ENCODE measurements around the gene OR10Z1. TPM values are rescaled to one million over a fixed set of nuclear protein-coding genes. Genes with fewer than 3 reads are reported as not detected.

Gene OR10Z1, protein sequence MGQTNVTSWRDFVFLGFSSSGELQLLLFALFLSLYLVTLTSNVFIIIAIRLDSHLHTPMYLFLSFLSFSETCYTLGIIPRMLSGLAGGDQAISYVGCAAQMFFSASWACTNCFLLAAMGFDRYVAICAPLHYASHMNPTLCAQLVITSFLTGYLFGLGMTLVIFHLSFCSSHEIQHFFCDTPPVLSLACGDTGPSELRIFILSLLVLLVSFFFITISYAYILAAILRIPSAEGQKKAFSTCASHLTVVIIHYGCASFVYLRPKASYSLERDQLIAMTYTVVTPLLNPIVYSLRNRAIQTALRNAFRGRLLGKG
- polyA plus RNA-seq (2011; rRNA removed): not detected in 2 replicates
- not detected in 2 replicates for polyA plus RNA-seq (2012; cell fraction: cytosol; rRNA removed)
- not detected in 2 replicates for polyA plus RNA-seq (2012; cell fraction: nucleus; rRNA removed)
- not detected in 3 replicates for polyA plus RNA-seq (2017; fragmentation: RNase III; extraction: RNeasy Plus Mini Kit Qiagen cat#74134 plus additional on column Dnase treatment)
- not detected in 2 replicates for polyA minus RNA-seq (2011; rRNA and poly(A)+ RNA removed)

DNA sequence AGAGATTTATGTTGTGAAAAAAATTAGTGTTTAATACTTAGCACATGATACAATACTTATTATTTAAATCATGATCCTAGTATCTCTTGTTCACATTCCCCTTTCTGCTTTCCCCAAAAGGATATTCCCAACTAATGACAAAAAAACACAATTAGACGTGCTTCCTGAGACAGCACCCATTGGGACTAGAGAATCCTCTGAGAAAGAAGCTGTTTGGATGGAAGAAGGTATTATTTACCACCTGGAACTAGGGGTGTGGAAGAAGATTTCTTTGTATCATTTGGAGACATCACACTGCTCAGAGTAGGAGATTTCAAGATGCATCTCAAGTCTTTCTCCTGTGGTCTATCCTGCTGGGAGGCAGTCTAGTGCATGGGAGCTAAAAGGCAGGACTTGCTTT lies at the start of gene OR10Z1:
TSS of gene OR10Z1 (plus strand) at position 301 of the 400 bp plus-strand sequence. CDS start 1,171 bp downstream, outside the sequence.
- no peak within 1 kb of the TSS for H3K4me3 ChIP-seq
- H3K4me1 ChIP-seq: no peaks in the 10 kb centered on the region
- DNase-seq (ENCODE audit: low read depth in 1 of 2, low spot score in 1 of 2) (no peak), ATAC-seq (no peak), FAIRE-seq (no peak)
- H3K27ac ChIP-seq: no peak within 1 kb of the TSS
- H3K4me2 ChIP-seq: no peak within 1 kb of the TSS
- 0% methylated on average over 1 of the region's 1 CpG for WGBS (ENCODE audit: missing lambda C conversion rate)
- no peaks in the 10 kb centered on the region for H3K9me3 ChIP-seq
- ChIA-PET CTCF (no interaction called here), POLR2A (no interaction called here)
- no peak for TF ChIP-seq CBX2 (IDR thresholded peaks at IDR 0.05; ENCODE audit: borderline replicate concordance, low read depth)
- TF ChIP-seq HOXA7 (CRISPR knock-in tag; IDR thresholded peaks at IDR 0.05): no peak
- no peak for TF ChIP-seq JUN (IDR thresholded peaks at IDR 0.05)
- no peak for TF ChIP-seq MYC (IDR thresholded peaks at IDR 0.05; ENCODE audit: borderline replicate concordance, low read length)
- no peak for TF ChIP-seq POLR2A (IDR thresholded peaks at IDR 0.05; ENCODE audit: low read length)
- TF ChIP-seq NFE2L2 (conservative IDR thresholded peaks at IDR 0.05; ENCODE audit: low read length): no peak
- no peak for TF ChIP-seq FOXS1 (CRISPR knock-in tag; IDR thresholded peaks at IDR 0.05)
- TF ChIP-seq HOXB13 (CRISPR knock-in tag; IDR thresholded peaks at IDR 0.05; ENCODE audit: low read depth): no peak
- TF ChIP-seq EHF (CRISPR knock-in tag; IDR thresholded peaks at IDR 0.05): no peak
- TF ChIP-seq SREBF2 (IDR thresholded peaks at IDR 0.05): no peak
- TF ChIP-seq CHD4 (IDR thresholded peaks at IDR 0.05; ENCODE audit: borderline replicate concordance): no peak
- no peak for TF ChIP-seq HOXB5 (CRISPR knock-in tag; IDR thresholded peaks at IDR 0.05)
- TF ChIP-seq, protein P1, sequence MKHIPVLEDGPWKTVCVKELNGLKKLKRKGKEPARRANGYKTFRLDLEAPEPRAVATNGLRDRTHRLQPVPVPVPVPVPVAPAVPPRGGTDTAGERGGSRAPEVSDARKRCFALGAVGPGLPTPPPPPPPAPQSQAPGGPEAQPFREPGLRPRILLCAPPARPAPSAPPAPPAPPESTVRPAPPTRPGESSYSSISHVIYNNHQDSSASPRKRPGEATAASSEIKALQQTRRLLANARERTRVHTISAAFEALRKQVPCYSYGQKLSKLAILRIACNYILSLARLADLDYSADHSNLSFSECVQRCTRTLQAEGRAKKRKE (CRISPR knock-in tag; IDR thresholded peaks at IDR 0.05; ENCODE audit: low read depth): no peak
- TF ChIP-seq, protein P2, sequence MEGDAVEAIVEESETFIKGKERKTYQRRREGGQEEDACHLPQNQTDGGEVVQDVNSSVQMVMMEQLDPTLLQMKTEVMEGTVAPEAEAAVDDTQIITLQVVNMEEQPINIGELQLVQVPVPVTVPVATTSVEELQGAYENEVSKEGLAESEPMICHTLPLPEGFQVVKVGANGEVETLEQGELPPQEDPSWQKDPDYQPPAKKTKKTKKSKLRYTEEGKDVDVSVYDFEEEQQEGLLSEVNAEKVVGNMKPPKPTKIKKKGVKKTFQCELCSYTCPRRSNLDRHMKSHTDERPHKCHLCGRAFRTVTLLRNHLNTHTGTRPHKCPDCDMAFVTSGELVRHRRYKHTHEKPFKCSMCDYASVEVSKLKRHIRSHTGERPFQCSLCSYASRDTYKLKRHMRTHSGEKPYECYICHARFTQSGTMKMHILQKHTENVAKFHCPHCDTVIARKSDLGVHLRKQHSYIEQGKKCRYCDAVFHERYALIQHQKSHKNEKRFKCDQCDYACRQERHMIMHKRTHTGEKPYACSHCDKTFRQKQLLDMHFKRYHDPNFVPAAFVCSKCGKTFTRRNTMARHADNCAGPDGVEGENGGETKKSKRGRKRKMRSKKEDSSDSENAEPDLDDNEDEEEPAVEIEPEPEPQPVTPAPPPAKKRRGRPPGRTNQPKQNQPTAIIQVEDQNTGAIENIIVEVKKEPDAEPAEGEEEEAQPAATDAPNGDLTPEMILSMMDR (IDR thresholded peaks at IDR 0.05): no peak

DNA sequence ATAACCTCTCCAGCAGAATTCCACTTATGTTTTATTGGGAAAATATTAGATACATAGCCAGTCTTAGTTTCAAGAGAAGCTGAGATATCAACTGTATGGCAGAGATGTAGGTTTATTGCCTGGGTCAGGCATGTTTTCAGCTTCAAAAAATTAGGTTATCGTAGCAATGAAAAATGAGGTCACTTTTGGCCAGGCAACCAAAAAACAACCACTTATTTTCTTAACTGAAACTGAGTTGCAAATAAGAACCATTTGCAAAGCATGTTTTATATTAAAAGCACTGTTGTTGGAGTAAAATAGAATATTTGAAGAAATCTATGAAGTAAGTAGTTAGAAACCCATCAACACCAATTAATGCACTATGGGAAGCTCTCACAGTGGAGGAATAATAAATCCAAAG lies 45.4 kb upstream of the OR10Z1 start:
- POLR2A ChIA-PET: no interaction called here
- Histone ChIP-seq H3K9me3 (no peaks in the 10 kb centered on the region), H3K4me2 (no peak overlapping the region), H3K27ac (no peak overlapping the region), H3K4me3 (no peak overlapping the region), H3K4me1 (no peaks in the 10 kb centered on the region)
- CTCF ChIA-PET: no interaction called here
- TF ChIP-seq MAFK (IDR thresholded peaks at IDR 0.05; ENCODE audit: partially characterized antibody) (no peak), TFCP2L1 (CRISPR knock-in tag; IDR thresholded peaks at IDR 0.05) (no peak)
- ATAC-seq (no peak), FAIRE-seq (no peak), DNase-seq (ENCODE audit: low read depth in 1 of 2, low spot score in 1 of 2) (no peak)
- 0% methylated on average over 1 of the region's 1 CpG for WGBS (ENCODE audit: missing lambda C conversion rate)

DNA sequence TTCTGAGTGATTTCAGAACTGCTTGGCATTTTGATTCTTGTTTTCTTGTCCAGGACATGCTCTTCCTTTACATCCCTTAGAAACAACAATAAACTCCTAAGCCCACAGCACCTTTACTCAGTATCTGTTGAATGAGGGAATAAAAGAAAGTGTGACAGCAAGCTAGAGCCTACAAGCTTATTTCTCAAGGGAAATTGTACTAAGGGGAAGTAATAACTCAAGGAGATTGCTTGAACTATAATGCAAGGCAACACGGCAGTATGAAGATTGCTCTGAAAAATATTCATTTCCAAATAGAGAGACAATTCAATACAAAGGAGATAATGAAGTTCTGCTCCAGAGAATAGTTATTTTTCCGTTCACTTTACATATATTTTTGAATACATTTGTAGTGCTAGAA lies 41.2 kb upstream of the OR10Z1 start:
- ChIA-PET CTCF (no interaction called here), POLR2A (no interaction called here)
- ATAC-seq (no peak), DNase-seq (ENCODE audit: low read depth in 1 of 2, low spot score in 1 of 2) (no peak), FAIRE-seq (no peak)
- Histone ChIP-seq H3K27ac (no peak overlapping the region), H3K4me1 (no peaks in the 10 kb centered on the region), H3K9me3 (no peaks in the 10 kb centered on the region), H3K4me3 (no peak overlapping the region), H3K4me2 (no peak overlapping the region)
- 3% methylated on average over 2 of the region's 2 CpGs for WGBS (ENCODE audit: missing lambda C conversion rate)
- TF ChIP-seq HOXB5 (CRISPR knock-in tag; IDR thresholded peaks at IDR 0.05) (no peak), RCOR1 (IDR thresholded peaks at IDR 0.05; ENCODE audit: low read depth, low read length) (no peak), CHD2 (IDR thresholded peaks at IDR 0.05; ENCODE audit: low read length, partially characterized antibody) (no peak), NPAS2 (CRISPR knock-in tag; IDR thresholded peaks at IDR 0.05; ENCODE audit: borderline replicate concordance) (no peak), MAZ (IDR thresholded peaks at IDR 0.05; ENCODE audit: borderline replicate concordance, low read depth, low read length) (no peak), CHD4 (IDR thresholded peaks at IDR 0.05; ENCODE audit: borderline replicate concordance) (no peak), CBX8 (IDR thresholded peaks at IDR 0.05) (no peak), JUNB (IDR thresholded peaks at IDR 0.05) (no peak), SREBF2 (IDR thresholded peaks at IDR 0.05) (no peak), RAD21 (conservative IDR thresholded peaks at IDR 0.05 in 1 of 2, IDR thresholded peaks at IDR 0.05 in 1 of 2) (no peak), GATA3 (IDR thresholded peaks at IDR 0.05; ENCODE audit: borderline replicate concordance) (no peak)
- TF ChIP-seq, protein P3, sequence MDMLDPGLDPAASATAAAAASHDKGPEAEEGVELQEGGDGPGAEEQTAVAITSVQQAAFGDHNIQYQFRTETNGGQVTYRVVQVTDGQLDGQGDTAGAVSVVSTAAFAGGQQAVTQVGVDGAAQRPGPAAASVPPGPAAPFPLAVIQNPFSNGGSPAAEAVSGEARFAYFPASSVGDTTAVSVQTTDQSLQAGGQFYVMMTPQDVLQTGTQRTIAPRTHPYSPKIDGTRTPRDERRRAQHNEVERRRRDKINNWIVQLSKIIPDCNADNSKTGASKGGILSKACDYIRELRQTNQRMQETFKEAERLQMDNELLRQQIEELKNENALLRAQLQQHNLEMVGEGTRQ (IDR thresholded peaks at IDR 0.05): no peak
- TF ChIP-seq, protein P4, sequence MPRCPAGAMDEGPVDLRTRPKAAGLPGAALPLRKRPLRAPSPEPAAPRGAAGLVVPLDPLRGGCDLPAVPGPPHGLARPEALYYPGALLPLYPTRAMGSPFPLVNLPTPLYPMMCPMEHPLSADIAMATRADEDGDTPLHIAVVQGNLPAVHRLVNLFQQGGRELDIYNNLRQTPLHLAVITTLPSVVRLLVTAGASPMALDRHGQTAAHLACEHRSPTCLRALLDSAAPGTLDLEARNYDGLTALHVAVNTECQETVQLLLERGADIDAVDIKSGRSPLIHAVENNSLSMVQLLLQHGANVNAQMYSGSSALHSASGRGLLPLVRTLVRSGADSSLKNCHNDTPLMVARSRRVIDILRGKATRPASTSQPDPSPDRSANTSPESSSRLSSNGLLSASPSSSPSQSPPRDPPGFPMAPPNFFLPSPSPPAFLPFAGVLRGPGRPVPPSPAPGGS (IDR thresholded peaks at IDR 0.05): no peak
